ENCODE measurements around the gene MINDY4B. TPM values are rescaled to one million over a fixed set of nuclear protein-coding genes. Genes with fewer than 3 reads are reported as not detected.

MINDY4B gene
- total RNA-seq, 1 experiment from 2014 or later = not detected

- Histone ChIP-seq H3K9me3 (ENCODE audit: low read length) (no peaks in the 10 kb centered on the region), H3K27ac (ENCODE audit: low read length) (no peak overlapping the region), H3K9me2 (replicated peaks; ENCODE audit: insufficient read depth, low read length) (no peaks in the 10 kb centered on the region), H3K4me1 (ENCODE audit: low read length) (no peaks in the 10 kb centered on the region), H4K20me1 (ENCODE audit: insufficient read depth, low read depth, low read length) (no peaks in the 10 kb centered on the region), H3K9ac (ENCODE audit: low read length) (no peak overlapping the region), H3K4me2 (ENCODE audit: low read depth, low read length, poor library complexity, severe bottlenecking) (no peak overlapping the region), H3K36me3 (ENCODE audit: insufficient read depth, low read length) (no peaks in the 10 kb centered on the region), H3K4me3 (ENCODE audit: low read length) (no peak overlapping the region), H3K79me2 (ENCODE audit: low read length) (no peaks in the 10 kb centered on the region), H3K27me3 (ENCODE audit: low read length) (no peaks in the 10 kb centered on the region), H2AFZ (ENCODE audit: low read length) (no peak overlapping the region)
- no peak for DNase-seq
Measured at GRCh38 chr3:150823277-150823676, 82.0 kb downstream of the MINDY4B start.

DNA sequence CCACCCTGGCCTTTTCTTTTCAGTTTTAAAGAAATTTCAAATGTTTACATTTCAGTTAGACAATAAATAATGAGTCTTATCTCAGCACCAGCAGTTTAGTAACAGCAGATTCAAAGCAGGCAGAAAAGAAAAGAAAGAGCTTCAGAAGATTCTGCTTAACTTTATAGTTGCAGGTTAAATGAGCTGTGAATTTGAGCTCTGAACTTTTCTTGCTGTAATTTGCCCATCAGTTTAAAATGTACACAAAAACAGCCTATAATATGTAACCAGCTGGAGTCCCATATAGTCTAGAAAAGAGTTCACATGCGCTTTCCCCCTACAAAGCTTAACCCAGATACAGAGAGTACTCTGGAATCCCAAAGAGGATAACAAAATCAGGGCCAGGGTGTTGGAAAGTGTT, 82.6 kb downstream of the MINDY4B start:
- Histone ChIP-seq H3K4me3 (ENCODE audit: low read length) (no peak overlapping the region), H3K4me2 (ENCODE audit: low read depth, low read length, poor library complexity, severe bottlenecking) (no peak overlapping the region), H3K36me3 (ENCODE audit: insufficient read depth, low read length) (no peaks in the 10 kb centered on the region), H3K27ac (ENCODE audit: low read length) (no peak overlapping the region), H3K4me1 (ENCODE audit: low read length) (no peaks in the 10 kb centered on the region), H4K20me1 (ENCODE audit: insufficient read depth, low read depth, low read length) (no peaks in the 10 kb centered on the region), H3K9me3 (ENCODE audit: low read length) (no peaks in the 10 kb centered on the region), H3K27me3 (ENCODE audit: low read length) (no peaks in the 10 kb centered on the region), H3K9me2 (replicated peaks; ENCODE audit: insufficient read depth, low read length) (no peaks in the 10 kb centered on the region), H3K9ac (ENCODE audit: low read length) (no peak overlapping the region), H3K79me2 (ENCODE audit: low read length) (no peaks in the 10 kb centered on the region), H2AFZ (ENCODE audit: low read length) (no peak overlapping the region)
- no peak for DNase-seq

Other genes with a start within 250 kb of the MINDY4B start
- 0.22 TPM in 1 of 2 replicates, not detected in the other for gene ERICH6, start 201.5 kb downstream of the MINDY4B start, total RNA-seq (2014; rRNA removed; shearing (Covaris generic); ENCODE audit: low replicate concordance)
- 160 and 323 TPM in 2 replicates for gene SIAH2, start 142.3 kb downstream of the MINDY4B start, total RNA-seq (2014; rRNA removed; shearing (Covaris generic); ENCODE audit: low replicate concordance)
- gene CLRN1, start 67.3 kb upstream of the MINDY4B start, total RNA-seq (2014; rRNA removed; shearing (Covaris generic); ENCODE audit: low replicate concordance) = not detected in 2 replicates
- gene MED12L, start 180.2 kb upstream of the MINDY4B start, total RNA-seq (2014; rRNA removed; shearing (Covaris generic); ENCODE audit: low replicate concordance) = 0.58 and 2.4 TPM in 2 replicates

Data from Karpas-422 (cell line).